Suprapubic skin (tissue), 4 donors: ENCODE data around the gene SLC2A5. TPM values are rescaled to one million over a fixed set of nuclear protein-coding genes. Genes with fewer than 3 reads are reported as not detected.

Experiments used
- DNase-seq, 2 donors: peaks; one replicate each; pipeline ENCODE4 v3.0.0-alpha.2; 2019; ENCODE audit warnings: low spot score in 2 of 2
- H3K27ac ChIP-seq: fragments of 200-600 bp; sonication (generic); one replicate; pipeline ENCODE4 v1.5.1; 2019
- H3K27me3 ChIP-seq: fragments of 200-600 bp; sonication (generic); one replicate; pipeline ENCODE4 v1.5.1; 2019
- H3K36me3 ChIP-seq: fragments of 200-600 bp; sonication (generic); one replicate; pipeline ENCODE4 v1.5.1; 2019
- H3K4me1 ChIP-seq: fragments of 200-600 bp; sonication (generic); one replicate; pipeline ENCODE4 v1.5.1; 2019
- H3K4me3 ChIP-seq: fragments of 200-600 bp; sonication (generic); one replicate; pipeline ENCODE4 v1.5.1; 2019; ENCODE audit warnings: mild to moderate bottlenecking
- H3K9me3 ChIP-seq: fragments of 200-600 bp; sonication (generic); one replicate; pipeline ENCODE4 v1.5.1; 2019
- CTCF ChIP-seq, 2 donors: fragments of 200-600 bp in 1 of 2; fragments of 450-650 bp in 1 of 2; sonication (generic) in 1 of 2; IDR thresholded peaks; one replicate each; pipeline ENCODE4 v1.5.1; 2016 to 2019; ENCODE audit warnings: antibody characterized with exemption in 2 of 2, mild to moderate bottlenecking in 1 of 2, moderate library complexity in 1 of 2
- EP300 ChIP-seq: sonication (generic); formaldehyde crosslinking; IDR thresholded peaks from one replicate; pipeline ENCODE4 v1.6.1; 2017; ENCODE audit warnings: antibody characterized with exemption
- POLR2A ChIP-seq, 2 donors: fragments of 450-650 bp; IDR thresholded peaks; one replicate each; pipeline ENCODE4 v1.6.1; 2017; ENCODE audit warnings: antibody characterized with exemption in 2 of 2, mild to moderate bottlenecking in 2 of 2, moderate library complexity in 2 of 2
- POLR2AphosphoS5 ChIP-seq, 3 donors: sonication (generic); formaldehyde crosslinking; IDR thresholded peaks; one replicate each; pipeline ENCODE4 v1.6.1; 2017; ENCODE audit warnings: antibody characterized with exemption in 3 of 3
- WGBS: methylation state at CpG from one replicate; pipeline ENCODE4 v1.1.5; 2018; 5-methylcytosine and 5-hydroxymethylcytosine counted together
- total RNA-seq, 4 donors: library from RNA; depleted of rRNA; stranded (reverse); fragments of >200 nt; gene quantifications; one replicate each; pipeline ENCODE4 v1.1.0, GENCODE V29; 2016

The SLC2A5 gene
- total RNA-seq, 4 donors from 2014 or later: 3.3 to 6.5 (median 3.8) TPM

- Histone ChIP-seq H3K27me3 (no peaks in the 10 kb centered on the region), H3K27ac (no peak overlapping the region), H3K36me3 (no peaks in the 10 kb centered on the region), H3K4me1 (peaks cover 12% of the 10 kb centered on the region), H3K9me3 (no peaks in the 10 kb centered on the region), H3K4me3 (no peak overlapping the region)
- DNase-seq: no peak
- no peak for TF ChIP-seq CTCF (IDR thresholded peaks at IDR 0.05)
- no peak for TF ChIP-seq POLR2A (IDR thresholded peaks at IDR 0.05)
- no peak for TF ChIP-seq EP300
- no peak for TF ChIP-seq POLR2AphosphoS5 (IDR thresholded peaks at IDR 0.05)
- 68% methylated on average over 9 of the region's 9 CpGs for WGBS
Observed at GRCh38 chr1:9078015-9078751, 8.7 kb upstream of the SLC2A5 start.

GRCh38 chr1:9075022-9075421 is 5.6 kb upstream of the SLC2A5 start:
- TF ChIP-seq CTCF (IDR thresholded peaks at IDR 0.05) (no peak), POLR2A (IDR thresholded peaks at IDR 0.05) (no peak), EP300 (no peak), POLR2AphosphoS5 (IDR thresholded peaks at IDR 0.05) (no peak)
- 36% methylated on average over 5 of the region's 5 CpGs for WGBS
- Histone ChIP-seq H3K4me1 (peaks cover 22% of the 10 kb centered on the region), H3K27me3 (no peaks in the 10 kb centered on the region), H3K27ac (no peak overlapping the region), H3K9me3 (no peaks in the 10 kb centered on the region), H3K36me3 (no peaks in the 10 kb centered on the region), H3K4me3 (no peak overlapping the region)
- no peak for DNase-seq

GRCh38 chr1:9073143-9073542 is 3.7 kb upstream of the SLC2A5 start:
- Histone ChIP-seq H3K9me3 (no peaks in the 10 kb centered on the region), H3K27me3 (no peaks in the 10 kb centered on the region), H3K36me3 (no peaks in the 10 kb centered on the region), H3K4me1 (peaks cover 40% of the 10 kb centered on the region), H3K4me3 (no peak overlapping the region), H3K27ac (no peak overlapping the region)
- 74% methylated on average over 3 of the region's 3 CpGs for WGBS
- TF ChIP-seq POLR2AphosphoS5 (IDR thresholded peaks at IDR 0.05): no peak
- no peak for TF ChIP-seq EP300
- no peak for TF ChIP-seq POLR2A (IDR thresholded peaks at IDR 0.05)
- no peak for TF ChIP-seq CTCF (IDR thresholded peaks at IDR 0.05)
- no peak for DNase-seq

GRCh38 chr1:9071554-9072235 is 2.3 kb upstream of the SLC2A5 start:
- no peak overlapping the region for H3K27ac ChIP-seq
- no peaks in the 10 kb centered on the region for H3K27me3 ChIP-seq
- no peaks in the 10 kb centered on the region for H3K36me3 ChIP-seq
- H3K4me1 ChIP-seq: peaks cover 45% of the 10 kb centered on the region
- 71% methylated on average over 25 of the region's 50 CpGs for WGBS
- no peaks in the 10 kb centered on the region for H3K9me3 ChIP-seq
- H3K4me3 ChIP-seq: no peak overlapping the region
- DNase-seq: no peak
- TF ChIP-seq POLR2AphosphoS5 (IDR thresholded peaks at IDR 0.05): no peak
- TF ChIP-seq CTCF (IDR thresholded peaks at IDR 0.05): no peak
- TF ChIP-seq EP300: no peak
- TF ChIP-seq POLR2A (IDR thresholded peaks at IDR 0.05): no peak

GRCh38 chr1:9070486-9070885 is 1.1 kb upstream of the SLC2A5 start:
- DNase-seq: no peak
- TF ChIP-seq EP300 (no peak), CTCF (IDR thresholded peaks at IDR 0.05) (no peak), POLR2AphosphoS5 (IDR thresholded peaks at IDR 0.05) (no peak), POLR2A (IDR thresholded peaks at IDR 0.05) (no peak)
- peak overlapping the region; percentile 34 for H3K27ac ChIP-seq

More at GRCh38 chr1:9070486-9070885, 1.1 kb upstream of the SLC2A5 start:
- H3K36me3 ChIP-seq: no peaks in the 10 kb centered on the region
- H3K4me3 ChIP-seq: no peak overlapping the region
- no peaks in the 10 kb centered on the region for H3K9me3 ChIP-seq
- peaks cover 45% of the 10 kb centered on the region for H3K4me1 ChIP-seq
- no peaks in the 10 kb centered on the region for H3K27me3 ChIP-seq
- whole genome bisulfite sequencing: 55% methylated on average over 7 of the region's 7 CpGs
